Cardiac muscle cell (in vitro differentiated cells and primary cell): Measurements from ENCODE around the gene ZKSCAN8. TPM values are rescaled to one million over a fixed set of nuclear protein-coding genes. Genes with fewer than 3 reads are reported as not detected.

Source experiments
- DNase-seq, 2 donors: peaks; one replicate each; pipeline versions ENCODE4 v3.0.0 to v3.0.0-alpha.2; 2010 to 2017; ENCODE audit warnings: low read depth in 1 of 2, low spot score in 1 of 2
- H3K27ac ChIP-seq: fragments of 200-600 bp; sonication (generic); 2 replicates; pipeline ENCODE4 v1.5.1; 2016
- H3K27me3 ChIP-seq: fragments of 200-600 bp; sonication (generic); 2 replicates; pipeline ENCODE4 v1.6.0; 2016; ENCODE audit warnings: control low read depth
- H3K36me3 ChIP-seq: fragments of 200-600 bp; sonication (generic); 2 replicates; pipeline ENCODE4 v1.5.1; 2016; ENCODE audit warnings: control low read depth
- H3K4me1 ChIP-seq: fragments of 200-600 bp; sonication (generic); 2 replicates; pipeline ENCODE4 v1.8.1; 2017; ENCODE audit warnings: low read depth, mild to moderate bottlenecking, mixed run types
- H3K4me3 ChIP-seq: fragments of 200-600 bp; sonication (generic); 2 replicates; pipeline ENCODE4 v1.5.1; 2016; ENCODE audit warnings: mild to moderate bottlenecking
- H3K9me3 ChIP-seq: fragments of 200-600 bp; sonication (generic); 2 replicates; pipeline ENCODE4 v1.5.1; 2017; ENCODE audit warnings: low read depth, mild to moderate bottlenecking, control low read depth
- polyA plus RNA-seq: library from polyadenylated mRNA; unstranded; fragments of >200 nt; fragmentation: Nextera tagmentation; extraction: Ambion mirVana; gene quantifications from 2 replicates; pipeline ENCODE4 v1.2.1, GENCODE V29; 2016
- total RNA-seq: library from RNA; depleted of rRNA; stranded (reverse); fragments of >200 nt; gene quantifications from 2 replicates; pipeline ENCODE4 v1.2.3, GENCODE V29; 2016
- TF ChIP-seq, protein P1 (sequence below): IDR thresholded peaks from 2 replicates; pipeline ENCODE4 v1.5.1; 2012; ENCODE audit warnings: low read depth, mild to moderate bottlenecking, low read length

ZKSCAN8 gene
- total and polyA plus RNA-seq, 2 experiments from 2014 or later = 11.0 to 58.3 TPM

DNA sequence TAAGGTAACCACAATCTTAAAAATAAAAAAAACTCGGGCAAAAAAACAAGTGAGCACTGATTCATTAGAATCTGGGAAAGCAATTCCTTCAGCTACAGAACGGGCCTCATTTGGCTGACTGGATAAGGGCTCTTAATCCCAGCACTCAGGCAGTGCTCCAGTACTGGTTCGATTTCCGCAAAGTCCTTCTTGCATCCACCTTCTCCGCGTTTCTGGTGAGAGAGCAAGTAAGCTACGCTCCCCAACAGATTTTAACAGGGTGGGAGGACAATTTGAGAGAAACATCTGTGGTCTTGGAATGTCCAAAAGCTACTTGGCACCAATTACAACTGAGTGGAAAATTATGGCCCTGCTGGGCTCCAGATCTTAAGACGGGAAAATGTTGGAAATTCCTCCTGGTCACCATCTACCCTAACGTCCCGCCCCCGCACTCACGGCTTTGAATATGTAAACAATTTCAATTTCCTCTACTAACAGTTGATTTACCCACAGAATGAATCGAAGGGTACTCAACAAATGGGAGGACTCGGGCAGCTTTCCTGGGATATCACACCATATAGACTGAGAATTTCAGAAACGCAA is 65.3 kb downstream of the ZKSCAN8 start:
- peaks cover 7% of the 10 kb centered on the region for H3K4me1 ChIP-seq
- H3K27ac ChIP-seq = no peak overlapping the region
- peak overlapping the region; percentile 30 for H3K4me3 ChIP-seq
- DNase-seq = no peak
- peaks cover 97% of the 10 kb centered on the region for H3K27me3 ChIP-seq
- no peaks in the 10 kb centered on the region for H3K36me3 ChIP-seq
- TF ChIP-seq, protein P1, sequence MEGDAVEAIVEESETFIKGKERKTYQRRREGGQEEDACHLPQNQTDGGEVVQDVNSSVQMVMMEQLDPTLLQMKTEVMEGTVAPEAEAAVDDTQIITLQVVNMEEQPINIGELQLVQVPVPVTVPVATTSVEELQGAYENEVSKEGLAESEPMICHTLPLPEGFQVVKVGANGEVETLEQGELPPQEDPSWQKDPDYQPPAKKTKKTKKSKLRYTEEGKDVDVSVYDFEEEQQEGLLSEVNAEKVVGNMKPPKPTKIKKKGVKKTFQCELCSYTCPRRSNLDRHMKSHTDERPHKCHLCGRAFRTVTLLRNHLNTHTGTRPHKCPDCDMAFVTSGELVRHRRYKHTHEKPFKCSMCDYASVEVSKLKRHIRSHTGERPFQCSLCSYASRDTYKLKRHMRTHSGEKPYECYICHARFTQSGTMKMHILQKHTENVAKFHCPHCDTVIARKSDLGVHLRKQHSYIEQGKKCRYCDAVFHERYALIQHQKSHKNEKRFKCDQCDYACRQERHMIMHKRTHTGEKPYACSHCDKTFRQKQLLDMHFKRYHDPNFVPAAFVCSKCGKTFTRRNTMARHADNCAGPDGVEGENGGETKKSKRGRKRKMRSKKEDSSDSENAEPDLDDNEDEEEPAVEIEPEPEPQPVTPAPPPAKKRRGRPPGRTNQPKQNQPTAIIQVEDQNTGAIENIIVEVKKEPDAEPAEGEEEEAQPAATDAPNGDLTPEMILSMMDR = no peak
- H3K9me3 ChIP-seq = no peaks in the 10 kb centered on the region

DNA sequence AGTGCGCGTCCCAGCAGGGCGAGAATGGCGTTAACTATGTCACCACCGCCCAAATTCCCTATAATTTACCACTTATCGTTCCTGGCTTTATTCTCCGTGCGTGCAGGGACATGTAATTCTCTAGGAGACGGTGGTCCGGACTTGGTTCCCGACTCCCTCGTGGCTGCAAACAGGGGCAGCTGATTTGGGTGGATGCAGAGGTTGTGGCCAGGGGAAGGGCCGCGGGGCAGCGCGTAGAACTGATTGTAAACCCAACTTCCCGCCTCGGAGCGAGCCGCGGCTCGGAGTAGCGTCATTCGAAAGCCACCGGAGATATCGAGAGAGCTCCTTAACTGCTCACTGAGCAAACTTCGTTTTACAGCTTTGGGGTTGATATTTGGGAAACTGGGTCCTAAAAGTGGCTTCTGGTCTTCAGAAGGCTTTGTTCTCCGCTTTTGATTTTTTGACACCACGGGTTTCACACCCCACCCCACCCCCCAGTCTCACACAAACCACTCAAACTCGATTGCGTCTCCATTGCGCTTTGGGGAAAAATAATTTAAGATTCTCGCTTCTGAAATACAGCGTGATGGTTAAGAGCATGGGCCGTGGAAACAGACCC is 65.9 kb downstream of the ZKSCAN8 start:
- Histone ChIP-seq H3K4me1 (peaks cover 7% of the 10 kb centered on the region), H3K27ac (no peak overlapping the region), H3K36me3 (no peaks in the 10 kb centered on the region), H3K9me3 (no peaks in the 10 kb centered on the region), H3K4me3 (peak overlapping the region; percentile 30), H3K27me3 (peaks cover 97% of the 10 kb centered on the region)
- peak; percentile 26 to 58 for DNase-seq
- TF ChIP-seq, protein P1 = no peak

DNA sequence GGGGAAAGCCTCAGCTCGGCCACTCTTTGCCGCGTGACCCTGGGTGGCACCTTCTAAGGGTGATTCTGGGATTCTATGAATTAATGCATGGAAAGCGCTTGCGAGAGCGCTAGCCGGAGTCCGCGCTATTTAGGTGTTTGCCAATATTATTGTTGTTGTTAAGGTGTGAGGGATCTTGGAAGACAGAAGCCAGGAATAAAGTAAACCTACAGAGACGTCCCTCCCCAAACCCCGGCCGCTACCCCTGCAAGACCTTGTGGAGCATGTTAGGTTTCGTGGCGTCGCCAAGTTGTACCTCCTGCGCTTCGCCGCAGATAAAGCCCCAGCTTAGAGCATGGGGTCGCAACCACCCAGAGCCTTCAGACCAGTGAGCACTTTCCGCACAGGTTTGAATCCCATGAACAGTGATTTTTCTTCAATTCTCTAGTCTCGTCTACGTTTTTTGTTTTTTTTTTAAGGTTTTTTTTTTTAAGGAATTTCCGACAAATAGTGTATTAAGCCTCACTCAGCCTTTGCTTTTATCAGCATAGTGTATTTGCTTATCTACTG is 66.5 kb downstream of the ZKSCAN8 start:
- Histone ChIP-seq H3K4me1 (peaks cover 7% of the 10 kb centered on the region), H3K27ac (no peak overlapping the region), H3K9me3 (no peaks in the 10 kb centered on the region), H3K27me3 (peaks cover 100% of the 10 kb centered on the region), H3K4me3 (peak overlapping the region; percentile 30), H3K36me3 (no peaks in the 10 kb centered on the region)
- peak in 1 of 2 donors; percentile 17 for DNase-seq
- TF ChIP-seq, protein P1 = no peak

Other genes with a start within 250 kb of the ZKSCAN8 start
- gene OR2B2, start 229.5 kb upstream of the ZKSCAN8 start, total RNA-seq = not detected in 2 replicates
- not detected in 2 replicates for gene OR2B2, start 229.5 kb upstream of the ZKSCAN8 start, polyA plus RNA-seq
- not detected in 2 replicates for gene OR2B6, start 184.6 kb upstream of the ZKSCAN8 start, total RNA-seq
- gene OR2B6, start 184.6 kb upstream of the ZKSCAN8 start, polyA plus RNA-seq = not detected in 2 replicates
- 0.95 and 1.6 TPM in 2 replicates for gene ZNF165, start 61.3 kb upstream of the ZKSCAN8 start, total RNA-seq
- gene ZNF165, start 61.3 kb upstream of the ZKSCAN8 start, polyA plus RNA-seq = 1.8 and 1.9 TPM in 2 replicates
- 7.4 and 10.3 TPM in 2 replicates for gene ZSCAN16, start 17.3 kb upstream of the ZKSCAN8 start, total RNA-seq
- 7.4 and 9.3 TPM in 2 replicates for gene ZSCAN16, start 17.3 kb upstream of the ZKSCAN8 start, polyA plus RNA-seq
- 18.6 and 21.8 TPM in 2 replicates for gene ZSCAN9, start 83.4 kb downstream of the ZKSCAN8 start, total RNA-seq
- 14.4 and 15.4 TPM in 2 replicates for gene ZSCAN9, start 83.4 kb downstream of the ZKSCAN8 start, polyA plus RNA-seq
- 7.9 and 8.4 TPM in 2 replicates for gene ZKSCAN4, start 110.4 kb downstream of the ZKSCAN8 start, total RNA-seq
- gene ZKSCAN4, start 110.4 kb downstream of the ZKSCAN8 start, polyA plus RNA-seq = 6.8 and 7.1 TPM in 2 replicates
- not detected in 2 replicates for gene NKAPL, start 117.4 kb downstream of the ZKSCAN8 start, total RNA-seq
- not detected in 2 replicates for gene NKAPL, start 117.4 kb downstream of the ZKSCAN8 start, polyA plus RNA-seq
- 23.7 and 37.9 TPM in 2 replicates for gene ZSCAN26, start 125.3 kb downstream of the ZKSCAN8 start, total RNA-seq
- 20.2 and 25.3 TPM in 2 replicates for gene ZSCAN26, start 125.3 kb downstream of the ZKSCAN8 start, polyA plus RNA-seq
- 7.5 and 8.2 TPM in 2 replicates for gene PGBD1, start 139.7 kb downstream of the ZKSCAN8 start, total RNA-seq
- 6.0 and 8.2 TPM in 2 replicates for gene PGBD1, start 139.7 kb downstream of the ZKSCAN8 start, polyA plus RNA-seq
- 5.0 and 8.1 TPM in 2 replicates for gene ZSCAN31, start 194.3 kb downstream of the ZKSCAN8 start, total RNA-seq
- 3.8 and 6.8 TPM in 2 replicates for gene ZSCAN31, start 194.3 kb downstream of the ZKSCAN8 start, polyA plus RNA-seq
- gene ZKSCAN3, start 208.1 kb downstream of the ZKSCAN8 start, total RNA-seq = 11.2 and 13.3 TPM in 2 replicates
- 7.2 and 7.8 TPM in 2 replicates for gene ZKSCAN3, start 208.1 kb downstream of the ZKSCAN8 start, polyA plus RNA-seq